Measurements from ENCODE around the gene PER2. TPM values are rescaled to one million over a fixed set of nuclear protein-coding genes. Genes with fewer than 3 reads are reported as not detected.

The PER2 gene
- total RNA-seq, 2 experiments from 2014 or later, result 8.4 to 18.6 TPM

- ChIA-PET POLR2A (interaction anchor here (0.6 kb wide), 1 partner anchor 54 kb away, joined by 4 read pairs; no protein-coding TSS in a partner anchor), CTCF (ENCODE audit: unreplicated experiment) (no interaction called here)
- Histone ChIP-seq H3K4me3 (ENCODE audit: low read depth, low read length, poor library complexity, severe bottlenecking) (no peak overlapping the region), H3K36me3 (ENCODE audit: insufficient read depth, low read length) (peaks cover 18% of the 10 kb centered on the region; the same call in 1 of the 2 replicates), H3K4me1 (ENCODE audit: insufficient read depth, low read length, poor library complexity, severe bottlenecking) (peaks cover 21% of the 10 kb centered on the region), H3K27ac (ENCODE audit: low read depth, low read length, poor library complexity, severe bottlenecking) (no peak overlapping the region), H3K9me3 (ENCODE audit: low read length) (no peaks in the 10 kb centered on the region), H3K4me2 (ENCODE audit: low read length) (no peak overlapping the region), H3K79me2 (ENCODE audit: insufficient read depth, low read depth, low read length) (peaks cover 22% of the 10 kb centered on the region), H2AFZ (ENCODE audit: low read length) (no peak overlapping the region), H3K9me2 (ENCODE audit: insufficient read depth, low read length) (no peaks in the 10 kb centered on the region), H4K20me1 (ENCODE audit: insufficient read depth, low read length) (peaks cover 3% of the 10 kb centered on the region; the same call in 1 of the 2 replicates)
- BruUV-seq (replicated peaks), result no TSS peak
- intact Hi-C loops (cut with micrococcal nuclease; ENCODE audit: unreplicated experiment), result no loop called here
- no peak for TF ChIP-seq CTCF (conservative IDR thresholded peaks at IDR 0.05; ENCODE audit: low read length)
- TF ChIP-seq EZH2phosphoT487 (IDR thresholded peaks at IDR 0.05; ENCODE audit: borderline replicate concordance, low read depth, low read length), result no peak
- DNase-seq (ENCODE audit: low spot score), result no peak
These were observed 6.5 kb downstream of the PER2 start for GRCh38 chr2:238281826-238282480.

DNA sequence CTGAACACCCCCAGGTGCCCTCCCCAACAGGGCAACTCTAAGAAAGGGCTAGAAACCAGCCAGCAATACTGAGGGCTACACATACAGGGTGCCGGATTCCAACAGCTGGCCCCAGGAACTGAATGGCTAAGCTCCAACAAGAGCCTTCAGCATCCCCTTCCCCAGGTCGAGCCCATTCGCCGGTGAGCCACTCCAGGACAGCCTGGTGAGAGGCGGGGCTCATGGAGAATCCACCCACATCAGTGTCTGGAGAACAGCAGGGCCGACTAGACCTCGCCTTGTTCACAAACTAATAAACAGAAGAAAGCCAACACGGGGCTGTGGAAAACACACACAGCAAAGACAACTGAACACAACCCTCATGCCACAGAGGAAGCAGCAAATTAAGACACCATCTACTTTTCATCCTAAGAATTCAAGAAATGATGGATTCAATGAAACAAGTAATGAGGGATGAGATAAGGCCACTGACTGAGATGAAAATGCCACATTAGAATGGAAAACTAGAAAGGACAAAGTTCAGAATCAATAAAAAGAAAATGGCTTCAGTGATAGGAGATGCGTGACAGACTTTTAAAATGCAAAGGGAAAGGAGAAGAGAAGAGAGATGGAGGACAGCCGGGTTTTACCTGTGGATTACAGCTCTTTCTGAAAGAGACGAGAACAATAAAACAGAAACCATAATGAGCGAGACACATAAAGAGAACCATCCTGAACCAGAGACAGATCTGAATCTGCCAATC, 8.2 kb downstream of the PER2 start:
- peaks cover 6% of the 10 kb centered on the region for H3K79me2 ChIP-seq (ENCODE audit: insufficient read depth, low read depth, low read length)
- no peak overlapping the region for H3K27ac ChIP-seq (ENCODE audit: low read depth, low read length, poor library complexity, severe bottlenecking)
- DNase-seq (ENCODE audit: low spot score), result no peak
- CTCF ChIA-PET (ENCODE audit: unreplicated experiment), result no interaction called here
- peaks cover 19% of the 10 kb centered on the region for H3K4me1 ChIP-seq (ENCODE audit: insufficient read depth, low read length, poor library complexity, severe bottlenecking)
- no peaks in the 10 kb centered on the region for H3K9me2 ChIP-seq (ENCODE audit: insufficient read depth, low read length)
- H3K9me3 ChIP-seq (ENCODE audit: low read length), result no peaks in the 10 kb centered on the region
- no peak for TF ChIP-seq EZH2phosphoT487 (IDR thresholded peaks at IDR 0.05; ENCODE audit: borderline replicate concordance, low read depth, low read length)
- no peak for TF ChIP-seq CTCF (conservative IDR thresholded peaks at IDR 0.05; ENCODE audit: low read length)
- H3K4me2 ChIP-seq (ENCODE audit: low read length), result no peak overlapping the region
- no peak overlapping the region for H3K4me3 ChIP-seq (ENCODE audit: low read depth, low read length, poor library complexity, severe bottlenecking)
- intact Hi-C loops (cut with micrococcal nuclease; ENCODE audit: unreplicated experiment), result no loop called here
- peaks cover under 1% of the 10 kb centered on the region; the same call in 1 of the 2 replicates for H4K20me1 ChIP-seq (ENCODE audit: insufficient read depth, low read length)
- H3K36me3 ChIP-seq (ENCODE audit: insufficient read depth, low read length), result peaks cover 27% of the 10 kb centered on the region
- H2AFZ ChIP-seq (ENCODE audit: low read length), result no peak overlapping the region
- POLR2A ChIA-PET, result no interaction called here
- no TSS peak for BruUV-seq (replicated peaks)

DNA sequence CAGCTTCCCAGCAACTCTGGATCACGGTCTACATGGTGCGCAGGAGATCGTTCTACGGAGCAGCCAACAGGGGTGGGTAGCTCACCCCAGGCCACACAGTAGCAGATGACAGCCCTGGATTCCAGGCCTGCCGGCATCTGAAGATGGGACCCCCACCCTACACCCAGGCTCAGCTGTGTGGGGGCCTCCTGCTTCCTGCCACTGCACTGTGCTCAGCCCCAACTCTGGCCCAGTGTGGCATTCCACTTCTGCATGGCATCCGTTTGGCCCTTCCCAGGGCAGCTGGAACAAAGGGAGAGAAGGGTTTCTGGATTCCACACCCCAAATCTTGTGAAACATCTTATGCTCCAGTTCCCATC, 9.1 kb downstream of the PER2 start:
- CTCF ChIA-PET (ENCODE audit: unreplicated experiment), result no interaction called here
- no peak overlapping the region for H3K4me2 ChIP-seq (ENCODE audit: low read length)
- H2AFZ ChIP-seq (ENCODE audit: low read length), result no peak overlapping the region
- no TSS peak for BruUV-seq (replicated peaks)
- peaks cover 19% of the 10 kb centered on the region for H3K4me1 ChIP-seq (ENCODE audit: insufficient read depth, low read length, poor library complexity, severe bottlenecking)
- H3K4me3 ChIP-seq (ENCODE audit: low read depth, low read length, poor library complexity, severe bottlenecking), result no peak overlapping the region
- no peak for TF ChIP-seq EZH2phosphoT487 (IDR thresholded peaks at IDR 0.05; ENCODE audit: borderline replicate concordance, low read depth, low read length)
- TF ChIP-seq CTCF (conservative IDR thresholded peaks at IDR 0.05; ENCODE audit: low read length), result no peak
- no peak for DNase-seq (ENCODE audit: low spot score)
- H3K79me2 ChIP-seq (ENCODE audit: insufficient read depth, low read depth, low read length), result peaks cover 6% of the 10 kb centered on the region; the same call in 1 of the 2 replicates
- H3K27ac ChIP-seq (ENCODE audit: low read depth, low read length, poor library complexity, severe bottlenecking), result no peak overlapping the region
- H4K20me1 ChIP-seq (ENCODE audit: insufficient read depth, low read length), result no peaks in the 10 kb centered on the region; the same call in 1 of the 2 replicates
- H3K9me3 ChIP-seq (ENCODE audit: low read length), result no peaks in the 10 kb centered on the region
- intact Hi-C loops (cut with micrococcal nuclease; ENCODE audit: unreplicated experiment), result no loop called here
- no peaks in the 10 kb centered on the region for H3K9me2 ChIP-seq (ENCODE audit: insufficient read depth, low read length)
- POLR2A ChIA-PET, result interaction anchor here (0.6 kb wide), 1 partner anchor 43 kb away, joined by 3 read pairs; no protein-coding TSS in a partner anchor
- peaks cover 36% of the 10 kb centered on the region for H3K36me3 ChIP-seq (ENCODE audit: insufficient read depth, low read length)
